ENCODE results near the gene NTRK2.

DNA sequence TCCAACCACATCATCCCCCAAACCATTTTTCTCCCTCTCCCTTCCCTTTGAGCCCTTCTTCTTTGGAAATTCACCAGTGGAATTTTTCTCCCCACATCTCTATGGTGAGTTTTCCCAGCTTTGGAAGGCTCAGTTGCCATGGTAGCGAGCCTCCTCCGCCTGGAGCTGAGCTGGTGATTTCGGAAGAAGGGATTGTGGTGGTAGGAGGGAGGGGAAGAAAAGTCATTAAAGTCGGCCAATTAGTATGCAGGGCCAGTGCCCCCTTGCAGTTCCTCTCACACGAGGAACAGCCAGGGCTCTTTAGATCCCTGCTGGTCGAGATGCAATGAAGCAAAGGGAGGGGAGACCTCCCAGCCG lies 322.0 kb downstream of the NTRK2 start:
- TF ChIP-seq, protein P1, sequence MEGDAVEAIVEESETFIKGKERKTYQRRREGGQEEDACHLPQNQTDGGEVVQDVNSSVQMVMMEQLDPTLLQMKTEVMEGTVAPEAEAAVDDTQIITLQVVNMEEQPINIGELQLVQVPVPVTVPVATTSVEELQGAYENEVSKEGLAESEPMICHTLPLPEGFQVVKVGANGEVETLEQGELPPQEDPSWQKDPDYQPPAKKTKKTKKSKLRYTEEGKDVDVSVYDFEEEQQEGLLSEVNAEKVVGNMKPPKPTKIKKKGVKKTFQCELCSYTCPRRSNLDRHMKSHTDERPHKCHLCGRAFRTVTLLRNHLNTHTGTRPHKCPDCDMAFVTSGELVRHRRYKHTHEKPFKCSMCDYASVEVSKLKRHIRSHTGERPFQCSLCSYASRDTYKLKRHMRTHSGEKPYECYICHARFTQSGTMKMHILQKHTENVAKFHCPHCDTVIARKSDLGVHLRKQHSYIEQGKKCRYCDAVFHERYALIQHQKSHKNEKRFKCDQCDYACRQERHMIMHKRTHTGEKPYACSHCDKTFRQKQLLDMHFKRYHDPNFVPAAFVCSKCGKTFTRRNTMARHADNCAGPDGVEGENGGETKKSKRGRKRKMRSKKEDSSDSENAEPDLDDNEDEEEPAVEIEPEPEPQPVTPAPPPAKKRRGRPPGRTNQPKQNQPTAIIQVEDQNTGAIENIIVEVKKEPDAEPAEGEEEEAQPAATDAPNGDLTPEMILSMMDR (IDR thresholded peaks at IDR 0.05; ENCODE audit: poor library complexity) = no peak
- TF ChIP-seq EZH2 (IDR thresholded peaks at IDR 0.05; ENCODE audit: borderline replicate concordance) (no peak), EZH2phosphoT487 (IDR thresholded peaks at IDR 0.05; ENCODE audit: low read depth, severe bottlenecking, unreplicated experiment) (no peak)

Data from hepatocyte (in vitro differentiated cells).